HEK293 (cell line): ENCODE results near the gene HOXD11.

Experiments
- CTCF ChIA-PET: fragments of 350-600 bp; formaldehyde crosslinking; extraction: SDS; loops from one replicate; lab custom pipeline; 2021; ENCODE audit warnings: antibody characterized with exemption; lab: Yijun Ruan, JAX
- POLR2A ChIA-PET: fragments of 300-600 bp; formaldehyde crosslinking; extraction: SDS; loops from one replicate; lab custom pipeline; 2020; ENCODE audit warnings: antibody characterized with exemption, inconsistent platforms; lab: Yijun Ruan, JAX
- H3K27ac ChIP-seq: fragments of 200-500 bp; sonication (Bioruptor generic); 2 replicates; pipeline ENCODE4 v1.5.1; 2014; ENCODE audit warnings: low read depth, low read length, control low read depth, inconsistent platforms; ENCODE audit errors: extremely low read depth
- H3K36me3 ChIP-seq, 2 experiments: fragments of 200-500 bp in 1 of 2; sonication (Bioruptor generic) in 1 of 2; 1 replicate in 1 of 2; 2 replicates in 1 of 2; pipeline ENCODE4 v1.5.1; 2014 to 2017; ENCODE audit warnings: inconsistent platforms in 2 of 2, low read length in 2 of 2; ENCODE audit not compliant: control insufficient read depth in 2 of 2, insufficient read depth in 1 of 2
- H3K4me1 ChIP-seq: fragments of 200-500 bp; sonication (Bioruptor generic); 2 replicates; pipeline ENCODE4 v1.5.1; 2014; ENCODE audit warnings: mild to moderate bottlenecking, low read length, inconsistent platforms; ENCODE audit not compliant: control insufficient read depth, insufficient read depth
- H3K4me3 ChIP-seq: 2 replicates; pipeline ENCODE4 v1.5.1; 2011; ENCODE audit warnings: low read depth, mild to moderate bottlenecking, control low read depth, low read length, moderate library complexity
- H3K9me3 ChIP-seq: fragments of 200-500 bp; sonication (Bioruptor generic); 2 replicates; pipeline ENCODE4 v1.5.1; 2014; ENCODE audit warnings: low read depth, low read length, inconsistent platforms; ENCODE audit not compliant: control insufficient read depth, insufficient read depth
- REST ChIP-seq: fragments of 450-650 bp; formaldehyde crosslinking; IDR thresholded peaks from 2 replicates; pipeline ENCODE4 v1.5.1; 2016; ENCODE audit warnings: missing biosample characterization, missing genetic modification characterization
- SP7 ChIP-seq: fragments of 450-650 bp; formaldehyde crosslinking; IDR thresholded peaks from 2 replicates; pipeline ENCODE4 v1.5.1; 2016; ENCODE audit warnings: missing biosample characterization, missing genetic modification characterization
- ZBTB1 ChIP-seq: fragments of 450-650 bp; formaldehyde crosslinking; IDR thresholded peaks from 2 replicates; pipeline ENCODE4 v1.5.1; 2016; ENCODE audit warnings: missing biosample characterization, missing genetic modification characterization
- ZEB2 ChIP-seq: fragments of 450-650 bp; formaldehyde crosslinking; IDR thresholded peaks from 2 replicates; pipeline ENCODE4 v1.5.1; 2016; ENCODE audit warnings: missing biosample characterization, missing genetic modification characterization
- ZNF239 ChIP-seq: fragments of 450-650 bp; formaldehyde crosslinking; IDR thresholded peaks from 2 replicates; pipeline ENCODE4 v1.5.1; 2016; ENCODE audit warnings: missing biosample characterization, missing genetic modification characterization
- ZNF274 ChIP-seq, 2 experiments: fragments of 200-500 bp in 1 of 2; fragments of 450-650 bp in 1 of 2; sonication (Bioruptor generic) in 1 of 2; formaldehyde crosslinking in 1 of 2; IDR thresholded peaks; 2 replicates each; pipeline versions ENCODE4 v1.5.1 to v1.6.1; 2014 to 2016; ENCODE audit warnings: borderline replicate concordance in 1 of 2, inconsistent platforms in 1 of 2, low read length in 1 of 2, missing biosample characterization in 1 of 2, missing genetic modification characterization in 1 of 2
- ZNF280C ChIP-seq: fragments of 450-650 bp; formaldehyde crosslinking; IDR thresholded peaks from 2 replicates; pipeline ENCODE4 v1.5.1; 2016; ENCODE audit warnings: missing biosample characterization, missing genetic modification characterization
- ZNF621 ChIP-seq: fragments of 450-650 bp; formaldehyde crosslinking; IDR thresholded peaks from 2 replicates; pipeline ENCODE4 v1.5.1; 2017; ENCODE audit warnings: missing biosample characterization, missing genetic modification characterization
- ZNF623 ChIP-seq: fragments of 450-650 bp; formaldehyde crosslinking; IDR thresholded peaks from 2 replicates; pipeline ENCODE4 v1.5.1; 2016; ENCODE audit warnings: missing biosample characterization, missing genetic modification characterization
- ZNF624 ChIP-seq: fragments of 450-650 bp; formaldehyde crosslinking; IDR thresholded peaks from 2 replicates; pipeline ENCODE4 v1.5.1; 2017; ENCODE audit warnings: missing biosample characterization, missing genetic modification characterization
- ZNF645 ChIP-seq: fragments of 450-650 bp; formaldehyde crosslinking; IDR thresholded peaks from 2 replicates; pipeline ENCODE4; 2016; ENCODE audit warnings: missing biosample characterization, missing genetic modification characterization
- ZNF677 ChIP-seq: fragments of 450-650 bp; IDR thresholded peaks from 2 replicates; pipeline ENCODE4 v1.5.0; 2018; ENCODE audit warnings: missing biosample characterization, mild to moderate bottlenecking, missing genetic modification characterization, moderate library complexity
- ZNF76 ChIP-seq: fragments of 450-650 bp; formaldehyde crosslinking; IDR thresholded peaks from 2 replicates; pipeline ENCODE4; 2016; ENCODE audit warnings: low read depth, missing biosample characterization, missing genetic modification characterization, borderline replicate concordance
- ZNF792 ChIP-seq: fragments of 450-650 bp; formaldehyde crosslinking; IDR thresholded peaks from 2 replicates; pipeline ENCODE4 v1.5.1; 2016; ENCODE audit warnings: missing biosample characterization, missing genetic modification characterization

Gene HOXD11

GRCh38 chr2:176075481-176075880, 31.6 kb upstream of the HOXD11 start:
- ChIA-PET CTCF (interaction anchor here (1.6 kb wide), 1 partner anchor 710 kb away, joined by 3 read pairs; no protein-coding TSS in a partner anchor), POLR2A (interaction anchor here (0.8 kb wide), 1 partner anchor 19 kb away, joined by 3 read pairs; no protein-coding TSS in a partner anchor)
- TF ChIP-seq REST (tag by site-specific recombination) = no peak
- no peak for TF ChIP-seq ZBTB1 (tag by site-specific recombination)
- TF ChIP-seq ZNF76 (tag by site-specific recombination) = no peak
- TF ChIP-seq ZEB2 = no peak
- Histone ChIP-seq H3K36me3 (no peaks in the 10 kb centered on the region), H3K4me1 (no peaks in the 10 kb centered on the region), H3K27ac (no peak overlapping the region), H3K9me3 (no peaks in the 10 kb centered on the region), H3K4me3 (no peak overlapping the region)

- ChIA-PET POLR2A (no interaction called here), CTCF (no interaction called here)
- TF ChIP-seq ZNF792 (tag by site-specific recombination) (no peak), REST (tag by site-specific recombination) (no peak), ZNF645 (tag by site-specific recombination) (no peak), ZNF239 (tag by site-specific recombination) (no peak), ZNF280C (tag by site-specific recombination) (no peak), ZNF621 (tag by site-specific recombination) (no peak), ZNF624 (no peak), ZNF677 (no peak), ZNF623 (no peak), ZNF274 (IDR thresholded peaks at IDR 0.05; ENCODE audit: low read length) (no peak), ZNF274 (tag by site-specific recombination; IDR thresholded peaks at IDR 0.05; ENCODE audit: borderline replicate concordance) (no peak), ZEB2 (no peak), SP7 (tag by site-specific recombination) (no peak)
- Histone ChIP-seq H3K36me3 (no peaks in the 10 kb centered on the region), H3K9me3 (no peaks in the 10 kb centered on the region), H3K27ac (no peak overlapping the region), H3K4me3 (no peak overlapping the region), H3K4me1 (no peaks in the 10 kb centered on the region)
Observed at GRCh38 chr2:176076063-176076462, 31.0 kb upstream of the HOXD11 start.
